Liver (tissue), 9 donors: ENCODE measurements around the gene WNT16. TPM values are rescaled to one million over a fixed set of nuclear protein-coding genes. Genes with fewer than 3 reads are reported as not detected.

Experiments
- DNase-seq: peaks from one replicate; pipeline ENCODE4 v3.0.0-alpha.2; 2017; ENCODE audit warnings: low spot score
- H3K27ac ChIP-seq, 2 donors: one replicate each; pipeline ENCODE4 v1.7.0; 2013; ENCODE audit warnings: inconsistent platforms in 2 of 2, low read length in 2 of 2, control low read depth in 1 of 2, low read depth in 1 of 2, mild to moderate bottlenecking in 1 of 2
- H3K27me3 ChIP-seq, 4 donors: one replicate each; pipeline versions ENCODE4 v1.6.1 to v1.7.0; 2013; ENCODE audit warnings: low read length in 3 of 4, inconsistent platforms in 1 of 4, mild to moderate bottlenecking in 1 of 4, moderate library complexity in 1 of 4; ENCODE audit not compliant: control insufficient read depth in 4 of 4, insufficient read depth in 4 of 4
- H3K36me3 ChIP-seq, 4 donors: one replicate each; pipeline versions ENCODE4 v1.6.1 to v1.7.0; 2013; ENCODE audit warnings: low read length in 3 of 4, mild to moderate bottlenecking in 3 of 4, low read depth in 1 of 4, moderate library complexity in 1 of 4; ENCODE audit not compliant: control insufficient read depth in 4 of 4, insufficient read depth in 3 of 4
- H3K4me1 ChIP-seq, 4 donors: one replicate each; pipeline versions ENCODE4 v1.6.1 to v1.7.0; 2013; ENCODE audit warnings: low read length in 3 of 4, mild to moderate bottlenecking in 3 of 4, moderate library complexity in 1 of 4; ENCODE audit not compliant: control insufficient read depth in 4 of 4, insufficient read depth in 4 of 4
- H3K4me3 ChIP-seq, 3 donors: one replicate each; pipeline versions ENCODE4 v1.6.1 to v1.7.0; 2013; ENCODE audit warnings: low read length in 3 of 3, control low read depth in 1 of 3, low read depth in 1 of 3, mild to moderate bottlenecking in 1 of 3
- H3K9ac ChIP-seq, 2 donors: one replicate each; pipeline ENCODE4 v1.7.0; 2013; ENCODE audit warnings: low read length in 2 of 2, mild to moderate bottlenecking in 2 of 2, moderate library complexity in 2 of 2, control low read depth in 1 of 2, low read depth in 1 of 2
- H3K9me3 ChIP-seq, 4 donors: one replicate each; pipeline versions ENCODE4 v1.6.1 to v1.7.0; 2013; ENCODE audit warnings: low read length in 3 of 4; ENCODE audit not compliant: control insufficient read depth in 4 of 4
- ATF3 ChIP-seq: IDR thresholded peaks from 2 replicates; pipeline ENCODE4 v1.6.1; 2016; ENCODE audit warnings: antibody characterized with exemption
- CTCF ChIP-seq: fragments of 150-350 bp; IDR thresholded peaks from 2 replicates; pipeline ENCODE4 v1.5.1; 2017; ENCODE audit warnings: improper control_type of control experiment, low read depth, low read length; ENCODE audit not compliant: missing input control
- EGR1 ChIP-seq, 2 donors: IDR thresholded peaks; 2 replicates each; pipeline ENCODE4 v1.6.1; 2016 to 2018; ENCODE audit warnings: antibody characterized with exemption in 2 of 2, low read depth in 2 of 2
- FOXA1 ChIP-seq: IDR thresholded peaks from 2 replicates; pipeline ENCODE4 v1.6.1; 2016; ENCODE audit warnings: antibody characterized with exemption
- FOXA2 ChIP-seq: IDR thresholded peaks from 2 replicates; pipeline ENCODE4 v1.6.1; 2016; ENCODE audit warnings: antibody characterized with exemption
- GABPA ChIP-seq, 2 donors: IDR thresholded peaks in 1 of 2; conservative IDR thresholded peaks in 1 of 2; 2 replicates each; pipeline ENCODE4 v1.6.1; 2016; ENCODE audit warnings: antibody characterized with exemption in 2 of 2, mild to moderate bottlenecking in 1 of 2, moderate library complexity in 1 of 2
- HNF4A ChIP-seq, 2 donors: conservative IDR thresholded peaks; 2 replicates each; pipeline ENCODE4 v1.6.1; 2016; ENCODE audit warnings: antibody characterized with exemption in 2 of 2, mild to moderate bottlenecking in 2 of 2
- HNF4G ChIP-seq: IDR thresholded peaks from 2 replicates; pipeline ENCODE4 v1.6.1; 2016; ENCODE audit warnings: antibody characterized with exemption
- JUND ChIP-seq, 2 donors: IDR thresholded peaks; 2 replicates each; pipeline ENCODE4 v1.6.1; 2016; ENCODE audit warnings: antibody characterized with exemption in 2 of 2
- NR2F2 ChIP-seq: IDR thresholded peaks from 2 replicates; pipeline ENCODE4 v1.6.1; 2016; ENCODE audit warnings: antibody characterized with exemption
- RAD21 ChIP-seq, 2 donors: IDR thresholded peaks; 2 replicates each; pipeline ENCODE4 v1.6.1; 2016; ENCODE audit warnings: antibody characterized with exemption in 2 of 2, mild to moderate bottlenecking in 2 of 2
- REST ChIP-seq: IDR thresholded peaks from 2 replicates; pipeline ENCODE4 v1.6.1; 2016; ENCODE audit warnings: antibody characterized with exemption, mild to moderate bottlenecking
- RXRA ChIP-seq, 2 donors: IDR thresholded peaks; 2 replicates each; pipeline ENCODE4 v1.6.1; 2017 to 2018; ENCODE audit warnings: antibody characterized with exemption in 2 of 2, mild to moderate bottlenecking in 1 of 2
- SP1 ChIP-seq: IDR thresholded peaks from 2 replicates; pipeline ENCODE4 v1.6.1; 2018; ENCODE audit warnings: antibody characterized with exemption, mild to moderate bottlenecking
- TAF1 ChIP-seq: conservative IDR thresholded peaks from 2 replicates; pipeline ENCODE4 v1.6.1; 2016; ENCODE audit warnings: antibody characterized with exemption, mild to moderate bottlenecking
- YY1 ChIP-seq: IDR thresholded peaks from 2 replicates; pipeline ENCODE4 v1.6.1; 2016; ENCODE audit warnings: antibody characterized with exemption, mild to moderate bottlenecking
- WGBS: extraction: QIAGEN DNeasy Blood & Tissue Kit; methylation state at CpG from one replicate; pipeline ENCODE4 v1.1.7; 2013; 5-methylcytosine and 5-hydroxymethylcytosine counted together
- polyA plus RNA-seq, 2 donors: library from polyadenylated mRNA; stranded (reverse) in 1 of 2; unstranded in 1 of 2; fragments of 200-250 nt in 1 of 2; fragments of >200 nt in 1 of 2; fragmentation: Nextera tagmentation in 1 of 2; extraction: Ambion mirVana in 1 of 2; gene quantifications; one replicate each; pipeline versions ENCODE4 v1.2.1 to v1.2.3, GENCODE V29; 2013 to 2015
- total RNA-seq, 2 donors: library from RNA; depleted of rRNA; stranded (reverse); fragments of >200 nt; gene quantifications; one replicate each; pipeline ENCODE4 v1.2.3, GENCODE V29; 2014
- TF ChIP-seq, protein P1 (sequence below): IDR thresholded peaks from 2 replicates; pipeline ENCODE4 v1.6.1; 2016; ENCODE audit warnings: antibody characterized with exemption
- TF ChIP-seq, protein P2 (sequence below): IDR thresholded peaks from 2 replicates; pipeline ENCODE4 v1.6.1; 2016; ENCODE audit warnings: antibody characterized with exemption
- donor health status: healthy.
- donor health status: healthy.
- donor health status: healthy.
- donor health status: healthy.
- donor health status: healthy.

Gene WNT16
- total and polyA plus RNA-seq, 4 donors = not detected

GRCh38 chr7:121286742-121287734, 41.8 kb upstream of the WNT16 start:
- Histone ChIP-seq H3K27ac (no peak overlapping the region), H3K9ac (no peak overlapping the region), H3K36me3 (peaks cover 0 to 25% (median 16%) of the 10 kb centered on the region in 4 donors), H3K27me3 (no peaks in the 10 kb centered on the region), H3K9me3 (no peaks in the 10 kb centered on the region), H3K4me1 (no peaks in the 10 kb centered on the region), H3K4me3 (no peak overlapping the region)
- 90% methylated on average over 6 of the region's 6 CpGs for WGBS
- TF ChIP-seq YY1 (no peak), NR2F2 (no peak), ATF3 (no peak), RAD21 (IDR thresholded peaks at IDR 0.05) (no peak), EGR1 (IDR thresholded peaks at IDR 0.05; ENCODE audit: low read depth in 2 of 2) (no peak), GABPA (IDR thresholded peaks at IDR 0.05 in 1 of 2, conservative IDR thresholded peaks at IDR 0.05 in 1 of 2) (no peak), HNF4A (conservative IDR thresholded peaks at IDR 0.05) (no peak), CTCF (no peak), FOXA2 (no peak), REST (no peak), HNF4G (no peak), JUND (IDR thresholded peaks at IDR 0.05) (no peak), FOXA1 (no peak), SP1 (no peak), RXRA (IDR thresholded peaks at IDR 0.05) (no peak), TAF1 (no peak)
- TF ChIP-seq, protein P1, sequence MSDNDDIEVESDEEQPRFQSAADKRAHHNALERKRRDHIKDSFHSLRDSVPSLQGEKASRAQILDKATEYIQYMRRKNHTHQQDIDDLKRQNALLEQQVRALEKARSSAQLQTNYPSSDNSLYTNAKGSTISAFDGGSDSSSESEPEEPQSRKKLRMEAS = no peak
- TF ChIP-seq, protein P2, sequence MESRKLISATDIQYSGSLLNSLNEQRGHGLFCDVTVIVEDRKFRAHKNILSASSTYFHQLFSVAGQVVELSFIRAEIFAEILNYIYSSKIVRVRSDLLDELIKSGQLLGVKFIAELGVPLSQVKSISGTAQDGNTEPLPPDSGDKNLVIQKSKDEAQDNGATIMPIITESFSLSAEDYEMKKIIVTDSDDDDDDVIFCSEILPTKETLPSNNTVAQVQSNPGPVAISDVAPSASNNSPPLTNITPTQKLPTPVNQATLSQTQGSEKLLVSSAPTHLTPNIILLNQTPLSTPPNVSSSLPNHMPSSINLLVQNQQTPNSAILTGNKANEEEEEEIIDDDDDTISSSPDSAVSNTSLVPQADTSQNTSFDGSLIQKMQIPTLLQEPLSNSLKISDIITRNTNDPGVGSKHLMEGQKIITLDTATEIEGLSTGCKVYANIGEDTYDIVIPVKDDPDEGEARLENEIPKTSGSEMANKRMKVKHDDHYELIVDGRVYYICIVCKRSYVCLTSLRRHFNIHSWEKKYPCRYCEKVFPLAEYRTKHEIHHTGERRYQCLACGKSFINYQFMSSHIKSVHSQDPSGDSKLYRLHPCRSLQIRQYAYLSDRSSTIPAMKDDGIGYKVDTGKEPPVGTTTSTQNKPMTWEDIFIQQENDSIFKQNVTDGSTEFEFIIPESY = no peak
- DNase-seq = no peak
